HG02678 (cell line): ENCODE data around the gene SCTR.

Experiments
- ATAC-seq: cut with Tn5 transposase; IDR thresholded peaks from one replicate; pipeline ENCODE4 v1.9.1; 2021; ENCODE audit warnings: mild to moderate bottlenecking, moderate library complexity; ENCODE audit not compliant: unreplicated experiment

Gene SCTR

GRCh38 chr2:119431976-119432850 lies 92.1 kb downstream of the SCTR start:
- ATAC-seq = peak; percentile 6

GRCh38 chr2:119431155-119431975 lies 92.9 kb downstream of the SCTR start, which contains the start of gene TMEM37:
TMEM37 (plus strand) TSS chr2:119431854; CDS start chr2:119431904, 50 bp downstream.
- ATAC-seq = peak; percentile 70

- ATAC-seq = no peak
These were observed 94.2 kb downstream of the SCTR start for GRCh38 chr2:119430023-119430498.

GRCh38 chr2:119429225-119429981 lies 94.9 kb downstream of the SCTR start:
- ATAC-seq = no peak

GRCh38 chr2:119428488-119429224 lies 95.6 kb downstream of the SCTR start:
- no peak for ATAC-seq

- ATAC-seq = no peak
These were observed 96.5 kb downstream of the SCTR start for GRCh38 chr2:119427756-119428155.

- no peak for ATAC-seq
These were observed 97.4 kb downstream of the SCTR start for GRCh38 chr2:119426801-119427395.

GRCh38 chr2:119426396-119426675 lies 97.9 kb downstream of the SCTR start:
- ATAC-seq = no peak

GRCh38 chr2:119425620-119426395 lies 98.5 kb downstream of the SCTR start:
- ATAC-seq = no peak

GRCh38 chr2:119425119-119425405 lies 99.2 kb downstream of the SCTR start:
- no peak for ATAC-seq

- no peak for ATAC-seq
These were observed 99.8 kb downstream of the SCTR start for GRCh38 chr2:119424284-119425118.

- no peak for ATAC-seq
These were observed 100.5 kb downstream of the SCTR start for GRCh38 chr2:119423811-119424210.

- ATAC-seq = no peak
These were observed 101.2 kb downstream of the SCTR start for GRCh38 chr2:119423108-119423444.

GRCh38 chr2:119422360-119423107 lies 101.7 kb downstream of the SCTR start:
- ATAC-seq = no peak

GRCh38 chr2:119421741-119422140 lies 102.5 kb downstream of the SCTR start:
- no peak for ATAC-seq

GRCh38 chr2:119421304-119421703 lies 103.0 kb downstream of the SCTR start:
- ATAC-seq = no peak

- no peak for ATAC-seq
These were observed 104.3 kb downstream of the SCTR start for GRCh38 chr2:119419803-119420508.
